ENCODE measurements around the gene DNAI1. TPM values are rescaled to one million over a fixed set of nuclear protein-coding genes. Genes with fewer than 3 reads are reported as not detected.

The DNAI1 gene
- total and polyA plus RNA-seq, 2 of the 4 experiments (the other 2 are of a cell fraction): not detected

DNA sequence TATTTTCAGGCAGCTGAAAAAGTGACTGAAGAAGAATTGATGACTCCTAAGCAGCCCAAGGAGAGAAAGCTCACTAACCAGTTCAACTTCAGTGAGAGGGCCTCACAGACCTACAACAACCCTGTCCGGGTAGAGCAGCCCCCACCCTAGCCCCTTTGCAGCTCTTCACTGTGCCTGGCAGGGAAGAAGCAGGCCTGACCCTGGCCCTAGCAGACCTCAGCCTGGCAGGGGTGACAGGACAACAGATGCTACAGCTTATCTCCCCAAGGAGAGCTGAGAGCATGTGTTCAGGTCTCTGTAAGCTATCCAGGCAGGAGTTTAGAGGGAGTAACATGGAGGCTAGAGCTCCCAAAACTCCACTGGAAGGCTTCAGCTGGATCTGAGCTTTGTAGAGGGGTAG, 31.8 kb downstream of the DNAI1 start:
- no peak overlapping the region for H3K56ac ChIP-seq (ENCODE audit: extremely low read depth, insufficient read depth, low read length)
- POLR2A ChIA-PET (ENCODE audit: unreplicated experiment): no interaction called here
- H3K23ac ChIP-seq (ENCODE audit: low read depth, low read length): no peak overlapping the region
- no peak overlapping the region for H2AK5ac ChIP-seq (ENCODE audit: low read depth, low read length)
- intact Hi-C loops (cut with micrococcal nuclease): no loop called here
- no peak overlapping the region for H2BK15ac ChIP-seq (ENCODE audit: low read depth, low read length)
- no peak overlapping the region for H4K8ac ChIP-seq (ENCODE audit: low read depth in 2 of 2, low read length in 2 of 2)
- H3K27ac ChIP-seq (ENCODE audit: insufficient read depth, low read length): no peak overlapping the region
- no peak overlapping the region for H3K18ac ChIP-seq (ENCODE audit: low read depth, low read length)
- no peaks in the 10 kb centered on the region for H3K4me1 ChIP-seq (ENCODE audit: control insufficient read depth, insufficient read depth, low read length)
- no peaks in the 10 kb centered on the region for H3K36me3 ChIP-seq (ENCODE audit: control insufficient read depth, insufficient read depth, low read length)
- H2BK120ac ChIP-seq (ENCODE audit: low read depth, low read length): no peak overlapping the region
- H4K20me1 ChIP-seq (ENCODE audit: insufficient read depth, low read length): no peaks in the 10 kb centered on the region; the same call in 1 of the 2 replicates
- no peak overlapping the region for H3K14ac ChIP-seq (replicated peaks; ENCODE audit: low read depth, low read length)
- H2AFZ ChIP-seq (replicated peaks; ENCODE audit: low read length, poor library complexity): no peak overlapping the region
- no peaks in the 10 kb centered on the region for H3K9me3 ChIP-seq (ENCODE audit: control insufficient read depth, insufficient read depth, low read length)
- TF ChIP-seq CHD1 (IDR thresholded peaks at IDR 0.05; ENCODE audit: low read depth, low read length): no peak
- TF ChIP-seq, protein P1, sequence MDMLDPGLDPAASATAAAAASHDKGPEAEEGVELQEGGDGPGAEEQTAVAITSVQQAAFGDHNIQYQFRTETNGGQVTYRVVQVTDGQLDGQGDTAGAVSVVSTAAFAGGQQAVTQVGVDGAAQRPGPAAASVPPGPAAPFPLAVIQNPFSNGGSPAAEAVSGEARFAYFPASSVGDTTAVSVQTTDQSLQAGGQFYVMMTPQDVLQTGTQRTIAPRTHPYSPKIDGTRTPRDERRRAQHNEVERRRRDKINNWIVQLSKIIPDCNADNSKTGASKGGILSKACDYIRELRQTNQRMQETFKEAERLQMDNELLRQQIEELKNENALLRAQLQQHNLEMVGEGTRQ (IDR thresholded peaks at IDR 0.05; ENCODE audit: low read depth, low read length): no peak
- TF ChIP-seq, protein P2, sequence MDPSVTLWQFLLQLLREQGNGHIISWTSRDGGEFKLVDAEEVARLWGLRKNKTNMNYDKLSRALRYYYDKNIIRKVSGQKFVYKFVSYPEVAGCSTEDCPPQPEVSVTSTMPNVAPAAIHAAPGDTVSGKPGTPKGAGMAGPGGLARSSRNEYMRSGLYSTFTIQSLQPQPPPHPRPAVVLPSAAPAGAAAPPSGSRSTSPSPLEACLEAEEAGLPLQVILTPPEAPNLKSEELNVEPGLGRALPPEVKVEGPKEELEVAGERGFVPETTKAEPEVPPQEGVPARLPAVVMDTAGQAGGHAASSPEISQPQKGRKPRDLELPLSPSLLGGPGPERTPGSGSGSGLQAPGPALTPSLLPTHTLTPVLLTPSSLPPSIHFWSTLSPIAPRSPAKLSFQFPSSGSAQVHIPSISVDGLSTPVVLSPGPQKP (IDR thresholded peaks at IDR 0.05; ENCODE audit: borderline replicate concordance, low read depth, low read length): no peak
- TF ChIP-seq MXI1 (IDR thresholded peaks at IDR 0.05; ENCODE audit: borderline replicate concordance, low read depth, low read length): no peak
- TF ChIP-seq POLR2A (IDR thresholded peaks at IDR 0.05; ENCODE audit: low read depth, low read length): no peak
- TF ChIP-seq MAFK (IDR thresholded peaks at IDR 0.05; ENCODE audit: low read depth, low read length): no peak
- TF ChIP-seq CEBPB (IDR thresholded peaks at IDR 0.05; ENCODE audit: low read depth, low read length): no peak
- no peak for TF ChIP-seq RAD21 (IDR thresholded peaks at IDR 0.05; ENCODE audit: low read length)
- TF ChIP-seq RCOR1 (IDR thresholded peaks at IDR 0.05; ENCODE audit: insufficient replicate concordance, low read length): no peak
- TF ChIP-seq, protein P3, sequence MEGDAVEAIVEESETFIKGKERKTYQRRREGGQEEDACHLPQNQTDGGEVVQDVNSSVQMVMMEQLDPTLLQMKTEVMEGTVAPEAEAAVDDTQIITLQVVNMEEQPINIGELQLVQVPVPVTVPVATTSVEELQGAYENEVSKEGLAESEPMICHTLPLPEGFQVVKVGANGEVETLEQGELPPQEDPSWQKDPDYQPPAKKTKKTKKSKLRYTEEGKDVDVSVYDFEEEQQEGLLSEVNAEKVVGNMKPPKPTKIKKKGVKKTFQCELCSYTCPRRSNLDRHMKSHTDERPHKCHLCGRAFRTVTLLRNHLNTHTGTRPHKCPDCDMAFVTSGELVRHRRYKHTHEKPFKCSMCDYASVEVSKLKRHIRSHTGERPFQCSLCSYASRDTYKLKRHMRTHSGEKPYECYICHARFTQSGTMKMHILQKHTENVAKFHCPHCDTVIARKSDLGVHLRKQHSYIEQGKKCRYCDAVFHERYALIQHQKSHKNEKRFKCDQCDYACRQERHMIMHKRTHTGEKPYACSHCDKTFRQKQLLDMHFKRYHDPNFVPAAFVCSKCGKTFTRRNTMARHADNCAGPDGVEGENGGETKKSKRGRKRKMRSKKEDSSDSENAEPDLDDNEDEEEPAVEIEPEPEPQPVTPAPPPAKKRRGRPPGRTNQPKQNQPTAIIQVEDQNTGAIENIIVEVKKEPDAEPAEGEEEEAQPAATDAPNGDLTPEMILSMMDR (conservative IDR thresholded peaks at IDR 0.05; ENCODE audit: low read depth, low read length): no peak
- no peak for TF ChIP-seq FOS (IDR thresholded peaks at IDR 0.05; ENCODE audit: low read depth, low read length)
- TF ChIP-seq BHLHE40 (IDR thresholded peaks at IDR 0.05; ENCODE audit: low read depth, low read length): no peak
- TF ChIP-seq MAZ (IDR thresholded peaks at IDR 0.05; ENCODE audit: borderline replicate concordance, low read depth, low read length): no peak
- TF ChIP-seq RFX5 (IDR thresholded peaks at IDR 0.05; ENCODE audit: low read depth, low read length): no peak
- no peak for TF ChIP-seq NFE2L2 (IDR thresholded peaks at IDR 0.05; ENCODE audit: low read depth, low read length)
- no peak for TF ChIP-seq SMC3 (IDR thresholded peaks at IDR 0.05; ENCODE audit: low read depth, low read length)
- H3K4ac ChIP-seq (ENCODE audit: low read depth, low read length): no peak overlapping the region
- no peak overlapping the region for H3K4me3 ChIP-seq (ENCODE audit: insufficient read depth, low read depth, low read length)
- no TSS peak for BruUV-seq (replicated peaks)
- H2BK20ac ChIP-seq (ENCODE audit: low read depth, low read length): no peak overlapping the region
- no peak overlapping the region for H3K9ac ChIP-seq (ENCODE audit: low read depth, low read length)
- no peak overlapping the region for H2AK9ac ChIP-seq (replicated peaks; ENCODE audit: low read depth, low read length, poor library complexity)
- H4K91ac ChIP-seq (ENCODE audit: insufficient read depth, low read depth, low read length): no peak overlapping the region
- no peak overlapping the region for H2BK5ac ChIP-seq (ENCODE audit: low read depth, low read length, poor library complexity, severe bottlenecking)
- WGBS, 2 experiments (ENCODE audit: extremely low coverage in 2 of 2, insufficient read length in 1 of 2): no CpG with 5 or more reads among the region's 1 CpG
- dilution Hi-C loops (cut with HindIII; ENCODE audit: low sequenced_read_pairs, unreplicated experiment): no loop called here
- in situ Hi-C loops (cut with MboI; ENCODE audit: low sequenced_read_pairs): loop anchor here (5.0 to 10.0 kb wide), 2 partner anchors 56 to 83 kb away; no protein-coding TSS in a partner anchor
- no peak overlapping the region for H3K4me2 ChIP-seq (ENCODE audit: low read depth, low read length)
- no peaks in the 10 kb centered on the region for H3K9me1 ChIP-seq (ENCODE audit: insufficient read depth, low read length)
- CTCF ChIA-PET: interaction anchor here (1.4 kb wide), 1 partner anchor 8 kb away, joined by 4 read pairs; no protein-coding TSS in a partner anchor
- H4K5ac ChIP-seq (ENCODE audit: low read depth, low read length): no peak overlapping the region
- no peaks in the 10 kb centered on the region for H3K79me1 ChIP-seq (ENCODE audit: low read depth in 1 of 2, low read length in 2 of 2)
- H3K27me3 ChIP-seq (ENCODE audit: control insufficient read depth, insufficient read depth, low read length): peaks cover 27% of the 10 kb centered on the region
- no peak for DNase-seq
- ATAC-seq (ENCODE audit: low read depth): no peak

All from IMR-90 (cell line).